Endothelial cell of umbilical vein (primary cell): Measurements from ENCODE around the gene IGSF6. TPM values are rescaled to one million over a fixed set of nuclear protein-coding genes. Genes with fewer than 3 reads are reported as not detected.

Experiments used
- Bru-seq: library from RNA; stranded (reverse); fragments of 400-500 nt; gene quantifications from one replicate; lab custom pipeline; 2021; lab: Mats Ljungman, UMichigan
- BruChase-seq, 2 experiments: library from RNA; stranded (reverse); fragments of 400-500 nt; gene quantifications; one replicate each; lab custom pipeline; 2021; lab: Mats Ljungman, UMichigan
- BruUV-seq: library from RNA; stranded (reverse); fragments of 400-500 nt; replicated peaks from 2 replicates; lab custom pipeline; 2021; lab: Mats Ljungman, UMichigan
- CTCF ChIA-PET: fragments of 300-600, 350-600 bp; sonication (Branson Sonifier 250); formaldehyde crosslinking; loops from one replicate; lab custom pipeline; 2021; ENCODE audit warnings: antibody characterized with exemption, inconsistent platforms; lab: Charles Lee
- POLR2A ChIA-PET: fragments of 300-600, 350-600 bp; sonication (Branson Sonifier 250); formaldehyde crosslinking; loops from one replicate; lab custom pipeline; 2021; ENCODE audit warnings: antibody characterized with exemption, inconsistent platforms; lab: Charles Lee
- DNase-seq: peaks from one replicate; pipeline ENCODE4 v3.0.0-alpha.2; 2011; ENCODE audit warnings: low read depth, low spot score
- FAIRE-seq: peaks from 2 replicates; lab custom pipeline; 2011; peaks lifted over from hg19 to GRCh38; lab: Jason Lieb, UNC
- H2AFZ ChIP-seq: 2 replicates; pipeline ENCODE4 v1.6.0; 2012; ENCODE audit warnings: low read depth, low read length, control low read depth, inconsistent platforms
- H3K27ac ChIP-seq: 2 replicates; pipeline ENCODE4 v1.5.1; 2011; ENCODE audit warnings: low read depth, mild to moderate bottlenecking, control low read depth, low read length, moderate library complexity; ENCODE audit not compliant: insufficient read depth
- H3K27me3 ChIP-seq, 2 experiments: 2 replicates each; pipeline versions ENCODE4 v1.6.0 to v1.6.1; 2011; ENCODE audit warnings: low read length in 2 of 2, mixed read lengths in 1 of 2; ENCODE audit not compliant: control insufficient read depth in 2 of 2, insufficient read depth in 2 of 2
- H3K36me3 ChIP-seq, 2 experiments: 2 replicates in 1 of 2; 3 replicates in 1 of 2; pipeline ENCODE4 v1.5.1; 2011; ENCODE audit warnings: low read length in 2 of 2, mild to moderate bottlenecking in 1 of 2, moderate library complexity in 1 of 2; ENCODE audit not compliant: control insufficient read depth in 2 of 2, insufficient read depth in 2 of 2; ENCODE audit errors: extremely low read depth in 1 of 2
- H3K4me1 ChIP-seq: 3 replicates; pipeline ENCODE4 v1.5.1; 2011; ENCODE audit warnings: mild to moderate bottlenecking, low read length; ENCODE audit not compliant: control insufficient read depth, insufficient read depth; ENCODE audit errors: extremely low read depth
- H3K4me2 ChIP-seq: 2 replicates; pipeline ENCODE4 v1.6.1; 2011; ENCODE audit warnings: low read length, control low read depth, mixed read lengths; ENCODE audit not compliant: insufficient read depth
- H3K4me3 ChIP-seq, 3 experiments: fragments of 200-600 bp in 1 of 3; sonication (generic), shearing (Covaris generic) in 1 of 3; replicated peaks in 1 of 3; 2 replicates each; pipeline ENCODE4 v1.5.1; 2011 to 2016; ENCODE audit warnings: control low read depth in 3 of 3, low read length in 3 of 3, mild to moderate bottlenecking in 2 of 3, inconsistent platforms in 1 of 3, low read depth in 1 of 3, moderate library complexity in 1 of 3; ENCODE audit not compliant: insufficient read depth in 1 of 3
- H3K79me2 ChIP-seq: 2 replicates; pipeline ENCODE4 v1.6.0; 2012; ENCODE audit warnings: low read length, inconsistent platforms; ENCODE audit not compliant: control insufficient read depth, insufficient read depth
- H3K9ac ChIP-seq: replicated peaks from 2 replicates; pipeline ENCODE3; 2011; ENCODE audit warnings: low read length, control low read depth; ENCODE audit not compliant: insufficient read depth; ENCODE audit errors: extremely low read depth
- H3K9me1 ChIP-seq: replicated peaks from 3 replicates; pipeline ENCODE4 v1.6.0; 2011; ENCODE audit warnings: mild to moderate bottlenecking, low read length; ENCODE audit not compliant: control insufficient read depth, insufficient read depth; ENCODE audit errors: extremely low read depth
- H3K9me3 ChIP-seq: replicated peaks from 2 replicates; pipeline ENCODE4 v1.5.1; 2012; ENCODE audit warnings: low read length, inconsistent platforms; ENCODE audit not compliant: control insufficient read depth, insufficient read depth
- H4K20me1 ChIP-seq: replicated peaks from 2 replicates; pipeline ENCODE3; 2011; ENCODE audit warnings: mild to moderate bottlenecking, low read length; ENCODE audit not compliant: control insufficient read depth, insufficient read depth; ENCODE audit errors: extremely low read depth
- CTCF ChIP-seq, 2 donors: IDR thresholded peaks; 1 replicate in 1 of 2; 2 replicates in 1 of 2; pipeline ENCODE4 v1.5.1; 2011; ENCODE audit warnings: low read length in 2 of 2, mild to moderate bottlenecking in 2 of 2, moderate library complexity in 2 of 2, control low read depth in 1 of 2, inconsistent platforms in 1 of 2, low read depth in 1 of 2; ENCODE audit not compliant: insufficient read depth in 1 of 2; ENCODE audit errors: extremely low read depth in 1 of 2
- EZH2 ChIP-seq: IDR thresholded peaks from 2 replicates; pipeline ENCODE4 v1.6.1; 2012; ENCODE audit warnings: borderline replicate concordance, low read depth, mild to moderate bottlenecking, moderate library complexity, low read length, inconsistent platforms; ENCODE audit not compliant: severe bottlenecking
- FOS ChIP-seq: IDR thresholded peaks from 2 replicates; pipeline ENCODE4 v1.6.1; 2011; ENCODE audit warnings: mild to moderate bottlenecking, low read length, moderate library complexity, borderline replicate concordance; ENCODE audit not compliant: insufficient read depth
- GATA2 ChIP-seq: IDR thresholded peaks from 2 replicates; pipeline ENCODE4 v1.7.0; 2011; ENCODE audit warnings: low read depth, mild to moderate bottlenecking, moderate library complexity, mixed read lengths, low read length; ENCODE audit not compliant: insufficient read length, insufficient read depth
- JUN ChIP-seq: IDR thresholded peaks from 2 replicates; pipeline ENCODE4 v1.6.1; 2011; ENCODE audit warnings: borderline replicate concordance, low read depth; ENCODE audit not compliant: insufficient read length, insufficient read depth
- MAX ChIP-seq: IDR thresholded peaks from 2 replicates; pipeline ENCODE4 v1.6.1; 2011; ENCODE audit not compliant: insufficient read depth, insufficient read length
- MYC ChIP-seq: IDR thresholded peaks from one replicate; pipeline ENCODE4 v1.6.1; 2011; ENCODE audit warnings: mild to moderate bottlenecking, low read depth, low read length
- POLR2A ChIP-seq: IDR thresholded peaks from 2 replicates; pipeline ENCODE4 v1.6.1; 2012; ENCODE audit warnings: low read depth, mild to moderate bottlenecking, control low read depth, low read length
- POLR2AphosphoS5 ChIP-seq: IDR thresholded peaks from 2 replicates; pipeline ENCODE4 v1.6.1; 2012; ENCODE audit warnings: low read depth, mild to moderate bottlenecking, control low read depth, low read length, moderate library complexity; ENCODE audit not compliant: insufficient read depth
- dilution Hi-C: fragments of 300-500 bp; cut with MboI; formaldehyde crosslinking; loops from one replicate; pipeline ENCODE4 v1.15.0; 2019; ENCODE audit warnings: low sequenced_read_pairs; ENCODE audit not compliant: extremely low pct_ligation_motif_present
- intact Hi-C: fragments of 100-400 bp; cut with micrococcal nuclease; formaldehyde crosslinking; loops from one replicate; pipeline ENCODE4 v1.10.0; 2022
- long read RNA-seq: library from polyadenylated mRNA; stranded (forward); transcript quantifications from one replicate; pipeline ENCODE4 v2.0.0, GENCODE V29; 2021
- polyA minus RNA-seq, 3 experiments: library from RNA; depleted of rRNA, polyadenylated mRNA; stranded (reverse); fragments of >200 nt; gene quantifications; 1 replicate in 1 of 3; 2 replicates in 2 of 3; pipeline ENCODE4 v1.2.3, GENCODE V29; 2011
- polyA plus RNA-seq, 4 experiments: library from polyadenylated mRNA; depleted of rRNA in 3 of 4; stranded (reverse) in 3 of 4; unstranded in 1 of 4; fragments of >200 nt; gene quantifications; 2 replicates each; pipeline versions ENCODE4 v1.2.1 to v1.2.3, GENCODE V29; 2011 to 2012; ENCODE audit warnings: missing spikeins in 1 of 4
- total RNA-seq: library from RNA; stranded (reverse); gene quantifications from 2 replicates; pipeline ENCODE4 v1.2.3, GENCODE V29; 2021

The IGSF6 gene
- not detected in 2 replicates for total RNA-seq
- polyA plus RNA-seq: not detected in 2 replicates
- polyA plus RNA-seq (2011; cell fraction: cytosol; rRNA removed): not detected in 2 replicates
- not detected in 2 replicates for polyA plus RNA-seq (2011; cell fraction: nucleus; rRNA removed)
- polyA plus RNA-seq (2012): 0.36 TPM in 1 of 2 replicates, not detected in the other
- not detected in 2 replicates for polyA minus RNA-seq
- polyA minus RNA-seq (2011; cell fraction: cytosol; rRNA and poly(A)+ RNA removed): not detected
- polyA minus RNA-seq (2011; cell fraction: nucleus; rRNA and poly(A)+ RNA removed): not detected in 2 replicates
- not detected for Bru-seq, nascent RNA
- not detected for BruChase-seq, experiment 1, labeled RNA remaining after a 6-hour chase
- BruChase-seq, experiment 2, labeled RNA remaining after a 2-hour chase: not detected
- long read RNA-seq, partial matches to known transcripts: 0 of 3 reads
- long read RNA-seq, other reads (novel, unspliced or antisense): 3 of 3 reads

DNA sequence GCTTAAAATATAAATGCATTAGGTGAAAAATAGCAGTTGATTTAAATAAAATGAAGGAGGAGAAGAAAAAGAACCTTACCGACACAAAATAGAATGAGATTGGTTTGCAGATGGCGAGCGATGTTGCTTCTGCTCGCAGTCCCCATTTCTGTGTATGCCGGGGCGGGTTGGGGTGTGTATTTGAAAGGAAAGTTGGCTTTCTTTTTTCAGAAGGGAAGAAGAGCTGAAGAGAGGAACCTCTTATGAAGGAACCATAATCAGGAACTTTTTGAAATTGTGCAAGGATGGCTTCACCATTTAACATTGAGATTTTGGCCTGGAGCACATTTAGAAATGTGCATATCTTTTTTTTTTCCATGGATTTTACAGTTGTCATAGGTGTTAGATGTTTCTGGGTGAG is at the start of gene IGSF6:
TSS of gene IGSF6 (minus strand) at position 156 of the 400 bp plus-strand sequence. CDS start at position 146, 10 bp downstream.
- Histone ChIP-seq H3K36me3 (peaks cover under 1 to 2% of the 10 kb centered on the region in 2 experiments), H3K79me2 (peaks cover 6% of the 10 kb centered on the region), H4K20me1 (no peaks in the 10 kb centered on the region), H3K4me3 (no peak within 1 kb of the TSS), H3K9me1 (no peaks in the 10 kb centered on the region), H3K9me3 (no peaks in the 10 kb centered on the region), H3K27me3 (no peaks in the 10 kb centered on the region), H3K27ac (no peak within 1 kb of the TSS), H3K9ac (no peak within 1 kb of the TSS), H3K4me1 (peaks cover 6% of the 10 kb centered on the region), H2AFZ (no peak within 1 kb of the TSS), H3K4me2 (no peak within 1 kb of the TSS)
- CTCF ChIA-PET: interaction anchor here (0.8 to 1.4 kb wide), 2 partner anchors 33 to 68 kb away, joined by 3 to 4 read pairs; no protein-coding TSS in a partner anchor
- dilution Hi-C loops: no loop called here
- intact Hi-C loops: no loop called here
- POLR2A ChIA-PET: no interaction called here
- TF ChIP-seq FOS (no peak), POLR2A (no peak), JUN (no peak), POLR2AphosphoS5 (no peak), MYC (no peak), MAX (no peak), CTCF (IDR thresholded peaks at IDR 0.05; ENCODE audit: extremely low read depth in 1 of 2, insufficient read depth in 1 of 2, low read depth in 1 of 2, low read length in 2 of 2) (no peak), GATA2 (no peak), EZH2 (no peak)
- DNase-seq (no peak), FAIRE-seq (no peak)
- BruUV-seq: no TSS peak
